Measurements from ENCODE around the gene IMPA2. TPM values are rescaled to one million over a fixed set of nuclear protein-coding genes. Genes with fewer than 3 reads are reported as not detected.
A peak's percentile ranks its signal among the peaks of the same experiment; 100 is the strongest.

IMPA2 gene
- total and polyA plus RNA-seq, 2 of the 4 experiments (the other 2 are of a cell fraction) = 5.4 to 5.5 TPM

- Histone ChIP-seq H3K18ac (ENCODE audit: low read depth, low read length) (peak overlapping the region; percentile 73), H4K8ac (ENCODE audit: low read depth in 2 of 2, low read length in 2 of 2) (peak overlapping the region; percentile 52 to 85), H3K9me3 (ENCODE audit: control insufficient read depth, insufficient read depth, low read length) (peaks cover 9% of the 10 kb centered on the region), H2AK5ac (ENCODE audit: low read depth, low read length) (peak overlapping the region; percentile 31), H2BK20ac (ENCODE audit: low read depth, low read length) (peak overlapping the region; percentile 84), H3K9ac (ENCODE audit: low read depth, low read length) (no peak overlapping the region), H3K14ac (replicated peaks; ENCODE audit: low read depth, low read length) (peak overlapping the region; percentile 73), H3K4me3 (ENCODE audit: insufficient read depth, low read depth, low read length) (no peak overlapping the region), H3K27ac (ENCODE audit: insufficient read depth, low read length) (peak overlapping the region; percentile 59), H2AK9ac (replicated peaks; ENCODE audit: low read depth, low read length, poor library complexity) (peak overlapping the region; percentile 33), H3K4me1 (ENCODE audit: control insufficient read depth, insufficient read depth, low read length) (peaks cover 14% of the 10 kb centered on the region), H3K9me1 (ENCODE audit: insufficient read depth, low read length) (0 out of 2 replicates have a peak, but pooled peaks cover 2% of the 10 kb centered on the region), H3K79me1 (ENCODE audit: low read depth in 1 of 2, low read length in 2 of 2) (no peaks in the 10 kb centered on the region; a peak in 1 of 4 replicates), H3K27me3 (ENCODE audit: control insufficient read depth, insufficient read depth, low read length) (no peaks in the 10 kb centered on the region), H3K56ac (ENCODE audit: extremely low read depth, insufficient read depth, low read length) (no peak overlapping the region), H4K20me1 (ENCODE audit: insufficient read depth, low read length) (no peaks in the 10 kb centered on the region), H2AFZ (replicated peaks; ENCODE audit: low read length, poor library complexity) (peak overlapping the region; percentile 78), H3K23ac (ENCODE audit: low read depth, low read length) (peak overlapping the region; percentile 78; the same call in 1 of the 2 replicates), H3K36me3 (ENCODE audit: control insufficient read depth, insufficient read depth, low read length) (no peaks in the 10 kb centered on the region), H4K5ac (ENCODE audit: low read depth, low read length) (peak overlapping the region; percentile 45), H2BK5ac (ENCODE audit: low read depth, low read length, poor library complexity, severe bottlenecking) (peak overlapping the region; percentile 94), H3K4me2 (ENCODE audit: low read depth, low read length) (no peak overlapping the region), H2BK120ac (ENCODE audit: low read depth, low read length) (peak overlapping the region; percentile 89), H2BK15ac (ENCODE audit: low read depth, low read length) (peak overlapping the region; percentile 23; the same call in 2 of the 3 replicates), H3K4ac (ENCODE audit: low read depth, low read length) (peak overlapping the region; percentile 95), H4K91ac (ENCODE audit: insufficient read depth, low read depth, low read length) (peak overlapping the region; percentile 63)
- WGBS, 2 experiments (ENCODE audit: extremely low coverage in 2 of 2, insufficient read length in 1 of 2) = 0% methylated on average over 1 of the region's 8 CpGs; no CpG with 5 or more reads in 1 of the 2 experiments
- CTCF ChIA-PET = interaction anchor here (0.6 to 0.8 kb wide), 2 partner anchors 10 to 39 kb away, joined by 3 read pairs; no protein-coding TSS in a partner anchor
- dilution Hi-C loops (cut with HindIII; ENCODE audit: low sequenced_read_pairs, unreplicated experiment) (no loop called here), in situ Hi-C loops (cut with MboI; ENCODE audit: low sequenced_read_pairs) (no loop called here), intact Hi-C loops (cut with micrococcal nuclease) (no loop called here)
- peak; percentile 87 for DNase-seq
- POLR2A ChIA-PET (ENCODE audit: unreplicated experiment) = interaction anchor here (0.6 kb wide), 1 partner anchor 358 kb away, joined by 3 read pairs; no protein-coding TSS in a partner anchor
- peak; percentile 82 for ATAC-seq (ENCODE audit: low read depth)
- TF ChIP-seq CHD1 (IDR thresholded peaks at IDR 0.05; ENCODE audit: low read depth, low read length) (no peak), MAZ (IDR thresholded peaks at IDR 0.05; ENCODE audit: borderline replicate concordance, low read depth, low read length) (peak; percentile 97), FOS (IDR thresholded peaks at IDR 0.05; ENCODE audit: low read depth, low read length) (peak; percentile 76), CTCF (conservative IDR thresholded peaks at IDR 0.05; ENCODE audit: low read depth, low read length) (no peak), MAFK (IDR thresholded peaks at IDR 0.05; ENCODE audit: low read depth, low read length) (no peak), CEBPB (IDR thresholded peaks at IDR 0.05; ENCODE audit: low read depth, low read length) (peak; percentile 96)
- no TSS peak for BruUV-seq (replicated peaks)
Observed at GRCh38 chr18:11955239-11956029, 25.9 kb upstream of the IMPA2 start.
